Measurements from ENCODE around the gene SCGB3A2. TPM values are rescaled to one million over a fixed set of nuclear protein-coding genes. Genes with fewer than 3 reads are reported as not detected.

Gene SCGB3A2
- total RNA-seq, 1 donor from 2014 or later, result not detected

- Mint-ChIP-seq H3K27ac (no peak overlapping the region), H3K4me1 (no peaks in the 10 kb centered on the region), H3K9me3 (no peaks in the 10 kb centered on the region), H3K4me3 (no peak overlapping the region), H3K36me3 (no peaks in the 10 kb centered on the region), H3K27me3 (ENCODE audit: insufficient read depth, low read depth) (peaks cover 3% of the 10 kb centered on the region)
- Histone ChIP-seq H4K20me1 (ENCODE audit: low read depth) (no peaks in the 10 kb centered on the region), H3K4me1 (peaks cover 5% of the 10 kb centered on the region), H3K27ac (no peak overlapping the region), H3K4me2 (no peak overlapping the region), H2AFZ (replicated peaks) (no peak overlapping the region), H3K9me3 (ENCODE audit: low read depth) (no peaks in the 10 kb centered on the region), H3F3A (ENCODE audit: low read depth) (no peaks in the 10 kb centered on the region), H3K27me3 (no peaks in the 10 kb centered on the region), H3K4me3 (no peak overlapping the region), H3K79me2 (ENCODE audit: low read depth) (no peaks in the 10 kb centered on the region), H3K9ac (no peak overlapping the region), H3K36me3 (no peaks in the 10 kb centered on the region)
- TF ChIP-seq EZH2 (IDR thresholded peaks at IDR 0.05) (no peak), EZH2phosphoT487 (IDR thresholded peaks at IDR 0.05) (no peak), CTCF (IDR thresholded peaks at IDR 0.05) (no peak)
- DNase-seq (ENCODE audit: low spot score), result no peak
These were observed 33.7 kb upstream of the SCGB3A2 start for GRCh38 chr5:147844846-147845245.

GRCh38 chr5:147845618-147846017 lies 32.9 kb upstream of the SCGB3A2 start:
- no peak for DNase-seq (ENCODE audit: low spot score)
- no peak overlapping the region for H3K27ac ChIP-seq
- no peaks in the 10 kb centered on the region for H4K20me1 ChIP-seq (ENCODE audit: low read depth)
- H3K36me3 ChIP-seq, result no peaks in the 10 kb centered on the region
- H3K4me1 ChIP-seq, result peaks cover 5% of the 10 kb centered on the region
- no peak overlapping the region for H3K4me3 ChIP-seq
- no peak overlapping the region for H2AFZ ChIP-seq (replicated peaks)
- H3K9me3 ChIP-seq (ENCODE audit: low read depth), result no peaks in the 10 kb centered on the region
- Mint-ChIP-seq H3K27ac (no peak overlapping the region), H3K27me3 (ENCODE audit: insufficient read depth, low read depth) (peaks cover 3% of the 10 kb centered on the region), H3K4me3 (no peak overlapping the region), H3K9me3 (no peaks in the 10 kb centered on the region), H3K36me3 (no peaks in the 10 kb centered on the region), H3K4me1 (no peaks in the 10 kb centered on the region)
- no peaks in the 10 kb centered on the region for H3K79me2 ChIP-seq (ENCODE audit: low read depth)
- no peaks in the 10 kb centered on the region for H3F3A ChIP-seq (ENCODE audit: low read depth)
- H3K27me3 ChIP-seq, result no peaks in the 10 kb centered on the region
- TF ChIP-seq EZH2phosphoT487 (IDR thresholded peaks at IDR 0.05), result no peak
- TF ChIP-seq EZH2 (IDR thresholded peaks at IDR 0.05), result no peak
- TF ChIP-seq CTCF (IDR thresholded peaks at IDR 0.05), result no peak
- no peak overlapping the region for H3K9ac ChIP-seq
- no peak overlapping the region for H3K4me2 ChIP-seq

- Mint-ChIP-seq H3K27ac (no peak overlapping the region), H3K9me3 (no peaks in the 10 kb centered on the region), H3K36me3 (no peaks in the 10 kb centered on the region), H3K4me1 (no peaks in the 10 kb centered on the region), H3K27me3 (ENCODE audit: insufficient read depth, low read depth) (peaks cover 3% of the 10 kb centered on the region), H3K4me3 (no peak overlapping the region)
- Histone ChIP-seq H4K20me1 (ENCODE audit: low read depth) (no peaks in the 10 kb centered on the region), H3K4me3 (no peak overlapping the region), H3K9me3 (ENCODE audit: low read depth) (no peaks in the 10 kb centered on the region), H3K27me3 (no peaks in the 10 kb centered on the region), H3K79me2 (ENCODE audit: low read depth) (no peaks in the 10 kb centered on the region), H2AFZ (replicated peaks) (no peak overlapping the region), H3K36me3 (no peaks in the 10 kb centered on the region), H3F3A (ENCODE audit: low read depth) (no peaks in the 10 kb centered on the region), H3K9ac (no peak overlapping the region), H3K27ac (no peak overlapping the region), H3K4me1 (no peaks in the 10 kb centered on the region), H3K4me2 (no peak overlapping the region)
- no peak for DNase-seq (ENCODE audit: low spot score)
- TF ChIP-seq EZH2phosphoT487 (IDR thresholded peaks at IDR 0.05), result no peak
- TF ChIP-seq CTCF (IDR thresholded peaks at IDR 0.05), result no peak
- TF ChIP-seq EZH2 (IDR thresholded peaks at IDR 0.05), result no peak
These were observed 29.3 kb upstream of the SCGB3A2 start for GRCh38 chr5:147849226-147849625.
